NCI-H2107 treated with DMSO at 0.1 percent for 48 hours (cell line): ENCODE data around the gene PRKD1.
A peak's percentile ranks its signal among the peaks of the same experiment; 100 is the strongest.
"Not testable (repeated sequence)": the region's sequence is repeated elsewhere in the genome, so short reads cannot be mapped to it uniquely, and the experiment has no call there.

Experiments used
- DNase-seq: peaks from one replicate; lab custom pipeline; 2025; ENCODE audit not compliant: unreplicated experiment; lab: John Stamatoyannopoulos, UW

The PRKD1 gene

DNA sequence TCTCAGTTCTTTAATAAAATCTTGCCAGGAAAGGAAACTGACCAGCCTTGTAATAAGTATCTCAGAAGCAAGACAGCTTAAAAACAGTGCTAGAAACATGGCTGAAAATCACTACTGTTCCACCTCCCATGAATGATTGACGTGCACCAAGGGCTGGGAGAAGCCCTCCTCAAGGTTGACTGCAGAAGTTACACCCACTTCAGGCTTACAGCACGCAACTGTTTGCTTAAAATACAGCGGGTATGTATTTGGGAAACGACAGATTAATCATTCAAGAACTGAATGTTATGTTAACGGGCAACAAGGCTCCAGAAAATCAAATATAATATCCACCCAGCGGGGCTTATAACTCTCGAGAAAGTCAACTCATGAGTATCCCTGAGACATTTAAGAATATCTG lies 22.1 kb downstream of the PRKD1 start:
- DNase-seq, result no peak

DNA sequence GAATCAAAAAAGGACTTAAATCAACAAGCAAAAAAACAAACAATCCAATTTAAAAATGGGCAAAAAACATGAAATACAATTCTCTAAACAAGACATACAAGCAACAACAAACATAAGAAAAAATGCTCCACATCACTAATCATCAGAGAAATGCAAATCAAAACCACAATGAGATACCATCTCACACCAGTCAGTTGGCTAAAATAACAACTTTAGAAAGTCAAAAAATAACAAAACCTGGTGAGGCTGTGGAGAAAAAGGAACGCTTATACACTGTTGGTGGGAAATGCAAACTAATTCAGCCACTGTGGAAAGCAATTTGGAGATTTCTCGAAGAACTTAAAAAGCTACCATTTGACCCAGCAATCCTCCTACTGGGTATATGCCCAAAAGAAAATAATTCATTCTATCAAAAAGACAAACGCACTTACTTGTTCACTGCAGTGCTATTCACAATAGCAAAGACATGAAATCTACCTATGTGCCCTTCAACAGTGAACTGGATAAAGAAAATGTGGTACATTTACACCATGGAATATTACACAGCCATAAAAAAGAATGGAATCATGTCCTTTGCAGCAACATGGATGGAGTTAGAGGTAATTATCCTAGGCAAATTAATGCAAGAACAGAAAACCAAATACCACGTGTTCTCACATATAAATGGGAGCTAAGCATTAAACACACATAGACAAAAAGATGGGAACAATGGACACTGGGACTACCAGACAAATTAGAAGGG lies 26.9 kb downstream of the PRKD1 start:
- no peak for DNase-seq

DNA sequence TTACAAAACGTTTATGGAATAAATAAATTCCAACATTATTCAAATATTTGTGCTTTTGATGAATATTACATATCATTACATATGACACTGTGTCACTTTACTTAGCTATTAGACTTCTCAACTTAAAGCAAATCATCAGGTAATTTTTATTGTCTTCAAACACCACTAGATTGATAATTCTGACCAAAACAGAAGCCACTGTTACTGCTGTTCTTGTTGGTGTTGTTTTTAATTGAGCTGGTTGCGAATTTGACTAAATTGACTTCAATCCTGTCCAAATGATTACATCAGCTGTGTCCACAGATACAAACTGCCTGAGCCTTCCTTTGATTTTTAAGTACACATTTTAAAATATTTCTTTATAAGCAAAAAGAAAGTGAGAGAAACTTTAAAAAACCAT lies 29.2 kb downstream of the PRKD1 start:
- DNase-seq, result no peak

DNA sequence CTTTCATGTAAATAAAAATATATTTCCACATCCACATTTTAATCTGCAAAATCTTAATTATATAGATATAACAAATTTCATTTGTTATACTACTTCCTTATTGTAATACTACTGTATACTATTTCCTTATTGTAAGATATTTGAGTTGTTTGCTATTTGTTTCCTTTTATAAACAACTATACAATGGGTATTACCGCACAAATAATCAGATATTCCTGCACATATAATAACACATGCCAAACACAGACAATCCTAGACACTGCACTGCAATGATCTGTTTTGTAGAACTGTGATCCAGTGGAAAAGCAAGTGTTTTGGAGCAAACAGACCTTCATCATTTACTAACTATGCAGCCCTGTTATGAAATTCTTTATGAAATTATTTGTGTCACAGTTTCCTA lies 30.5 kb downstream of the PRKD1 start:
- DNase-seq, result no peak

DNA sequence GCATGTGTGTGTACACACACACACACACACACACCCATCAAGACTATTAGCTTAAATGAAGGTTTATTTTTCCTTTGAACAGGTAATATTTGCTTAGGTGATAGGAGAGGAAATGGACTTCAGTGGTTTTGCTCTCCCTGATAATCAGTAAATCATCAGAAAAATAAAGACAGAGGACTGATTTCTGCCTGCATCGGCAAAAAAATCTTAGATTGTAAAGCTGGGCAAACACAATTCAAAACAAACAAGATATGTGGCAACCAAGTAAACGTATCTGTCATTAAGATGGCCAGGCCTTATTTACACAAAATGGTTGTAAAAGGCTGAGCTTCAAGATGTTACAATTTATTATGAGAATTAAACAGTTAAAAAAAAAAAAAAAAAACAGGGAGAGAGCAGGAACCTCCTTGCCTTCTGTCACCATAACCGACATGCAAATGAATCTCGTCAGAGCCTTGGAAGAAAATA lies 31.3 kb downstream of the PRKD1 start:
- no peak for DNase-seq

DNA sequence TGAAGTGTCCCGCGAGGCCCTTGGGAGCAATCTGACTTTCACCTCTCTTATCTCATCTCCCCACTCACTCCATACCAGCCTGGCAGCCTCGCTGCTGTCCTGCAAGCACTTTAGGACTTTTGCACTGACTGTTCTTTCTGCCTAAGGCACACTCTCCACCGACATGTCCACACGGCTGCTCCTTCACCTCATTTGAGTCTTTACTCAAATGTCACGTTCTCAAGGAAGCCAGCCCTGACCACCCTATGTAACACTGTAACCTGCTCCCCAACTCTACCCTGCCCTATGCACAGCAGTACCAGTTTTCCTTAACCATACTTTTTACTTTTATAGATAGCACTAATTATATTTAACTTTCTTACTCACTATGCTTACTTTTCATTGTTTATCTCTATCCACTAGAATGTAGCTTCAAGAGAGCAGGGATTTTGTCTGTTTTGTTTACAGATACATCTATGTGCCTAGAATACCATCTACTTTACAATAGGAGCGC lies 32.0 kb downstream of the PRKD1 start:
- DNase-seq, result peak; percentile 91

DNA sequence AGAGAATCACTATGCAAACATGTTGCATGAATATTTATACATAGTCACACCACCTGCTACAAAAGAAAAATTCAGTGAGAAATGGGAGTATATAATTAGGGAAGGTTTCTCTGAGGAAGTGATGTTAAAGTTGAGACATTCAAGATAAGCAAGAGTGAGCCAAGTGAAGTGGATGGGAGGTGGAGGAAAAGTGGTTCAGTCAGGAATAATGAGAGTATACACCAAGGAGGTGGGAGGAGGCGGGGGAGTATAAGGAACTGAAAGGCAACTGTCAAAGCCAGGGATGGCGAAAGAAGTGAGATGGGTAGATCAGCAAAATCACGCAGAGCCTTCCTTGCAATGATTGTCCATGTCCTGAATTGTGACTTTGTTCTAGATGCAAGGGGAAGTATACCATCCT lies 33.7 kb downstream of the PRKD1 start:
- DNase-seq, result no peak

DNA sequence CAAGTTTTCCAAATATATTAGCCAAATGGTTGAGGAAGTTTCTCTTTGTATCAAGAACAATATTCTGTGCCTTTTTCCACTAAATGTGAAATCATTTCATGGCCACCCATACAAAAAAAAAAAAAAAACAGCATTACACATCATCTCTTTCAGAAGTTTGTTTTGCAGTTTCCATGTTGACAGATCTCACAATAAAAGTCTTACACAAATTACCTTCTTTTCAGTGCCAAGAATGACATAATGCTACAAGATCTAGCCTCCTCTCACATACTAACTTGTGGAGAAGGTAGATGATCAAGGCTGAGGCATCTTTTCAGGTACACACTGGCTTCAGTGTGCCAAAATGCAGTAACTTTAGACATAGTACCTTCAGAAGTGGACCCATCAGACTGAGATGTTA lies 35.3 kb downstream of the PRKD1 start:
- no peak for DNase-seq

DNA sequence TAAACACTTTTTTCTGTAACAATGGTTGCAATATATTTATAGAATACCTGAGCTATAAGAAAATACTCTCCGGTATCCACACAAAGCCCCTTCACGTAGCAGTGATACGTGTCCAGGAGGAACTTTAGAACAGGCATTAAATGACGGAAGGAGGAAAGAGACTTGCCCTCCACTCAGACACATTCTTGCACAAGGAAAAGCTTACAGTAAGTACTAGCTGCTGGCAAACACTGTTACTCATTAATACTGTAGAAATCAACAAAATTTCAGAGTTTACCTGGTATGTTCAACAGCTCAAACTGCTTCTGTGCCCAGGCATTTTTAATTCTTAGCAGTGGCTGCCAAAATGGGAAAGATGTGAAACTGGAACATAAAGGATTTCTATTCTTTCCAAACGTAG lies 41.7 kb downstream of the PRKD1 start:
- no peak for DNase-seq

DNA sequence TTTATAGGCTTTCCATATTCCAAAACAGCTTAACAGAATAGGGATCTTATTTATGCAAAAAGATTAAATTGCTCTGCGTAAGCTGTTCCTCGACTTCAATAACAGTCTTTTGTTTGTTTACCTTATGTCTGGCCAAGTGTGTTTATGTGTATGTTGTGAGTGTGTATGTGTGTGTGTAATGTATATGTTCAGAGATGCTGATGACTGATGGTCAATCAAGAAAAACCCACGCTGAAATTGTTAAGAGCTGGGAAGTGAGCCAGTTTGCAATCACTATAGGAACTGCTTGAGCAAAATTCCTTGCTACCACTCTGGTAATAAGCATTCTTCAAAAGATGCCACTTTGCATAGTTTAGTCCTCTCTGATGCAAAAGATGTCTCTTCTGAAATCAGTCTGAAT lies 59.6 kb downstream of the PRKD1 start:
- no peak for DNase-seq

DNA sequence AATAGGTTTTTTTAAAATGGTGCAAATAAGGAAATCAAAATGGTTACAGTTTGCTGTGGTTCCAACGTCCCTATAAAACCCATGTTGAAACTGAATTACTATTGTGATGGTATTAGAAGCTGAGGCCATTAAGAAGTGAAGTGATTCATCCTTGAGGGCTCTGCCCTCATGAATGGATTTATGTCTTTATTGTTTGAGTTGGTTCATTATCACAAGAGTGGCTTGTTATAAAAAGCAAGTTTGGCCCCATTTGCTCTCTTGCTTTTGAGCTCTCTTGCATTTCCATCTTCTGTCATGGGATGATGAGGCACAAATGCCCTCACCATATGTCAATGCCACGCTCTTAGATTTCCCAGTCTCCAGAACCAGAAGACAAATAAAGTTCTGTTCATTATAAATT lies 62.3 kb downstream of the PRKD1 start:
- no peak for DNase-seq

DNA sequence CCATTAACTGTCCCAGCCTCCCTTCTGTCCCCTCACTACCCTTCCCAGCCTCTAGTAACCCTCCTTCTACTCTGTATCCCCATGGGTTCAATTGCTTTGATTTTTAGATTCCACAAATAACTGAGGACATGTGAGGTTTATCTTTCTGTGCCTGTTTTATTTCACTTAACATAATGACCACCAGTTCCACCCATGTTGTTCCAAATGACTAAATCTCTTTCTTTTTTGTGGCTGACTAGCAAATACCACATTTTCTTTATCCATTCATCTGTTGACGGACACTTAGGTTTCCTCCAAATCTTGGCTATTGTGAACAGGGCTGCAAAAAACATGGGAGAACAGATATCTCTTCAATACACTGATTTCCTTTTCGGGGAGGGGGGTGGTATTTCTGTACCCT lies 65.7 kb downstream of the PRKD1 start:
- DNase-seq, result no peak

DNA sequence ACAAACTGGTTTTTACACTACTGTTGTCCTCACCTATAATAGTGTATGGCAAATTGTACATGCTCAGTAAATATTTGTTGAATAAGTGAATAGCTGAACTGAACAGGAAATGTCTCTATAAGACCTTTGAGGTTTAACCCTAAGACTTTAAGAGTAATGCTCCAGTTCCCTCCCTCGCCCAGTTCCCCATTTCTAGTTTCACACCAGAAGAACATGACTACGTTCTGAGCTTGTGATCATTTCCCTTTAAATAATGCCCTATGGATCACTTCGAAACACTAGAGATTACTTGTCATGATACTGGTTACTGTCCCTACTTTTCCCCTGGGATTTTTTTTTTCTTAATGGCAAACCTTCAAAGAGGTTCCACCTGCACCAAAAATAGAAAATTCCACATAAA lies 69.3 kb downstream of the PRKD1 start:
- no peak for DNase-seq

DNA sequence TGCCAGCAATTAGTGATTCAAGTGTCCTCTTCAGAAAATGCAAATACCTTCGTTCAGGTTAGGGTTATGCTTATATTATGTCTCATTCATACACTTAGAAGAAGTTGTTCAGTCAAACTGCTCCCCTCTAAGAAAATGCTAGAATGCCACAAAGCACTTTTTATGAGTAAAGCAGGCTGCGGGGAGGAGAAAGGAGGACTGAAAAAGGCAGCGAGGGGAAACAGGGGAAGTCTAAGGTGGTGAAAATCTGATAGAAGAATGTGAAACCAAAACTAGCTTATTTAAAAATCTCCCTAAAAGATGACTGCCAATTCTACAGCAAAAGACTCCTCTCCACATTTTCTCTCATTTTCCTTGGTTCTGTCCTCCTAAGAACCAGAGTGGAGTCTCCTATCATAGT lies 70.1 kb downstream of the PRKD1 start:
- no peak for DNase-seq

DNA sequence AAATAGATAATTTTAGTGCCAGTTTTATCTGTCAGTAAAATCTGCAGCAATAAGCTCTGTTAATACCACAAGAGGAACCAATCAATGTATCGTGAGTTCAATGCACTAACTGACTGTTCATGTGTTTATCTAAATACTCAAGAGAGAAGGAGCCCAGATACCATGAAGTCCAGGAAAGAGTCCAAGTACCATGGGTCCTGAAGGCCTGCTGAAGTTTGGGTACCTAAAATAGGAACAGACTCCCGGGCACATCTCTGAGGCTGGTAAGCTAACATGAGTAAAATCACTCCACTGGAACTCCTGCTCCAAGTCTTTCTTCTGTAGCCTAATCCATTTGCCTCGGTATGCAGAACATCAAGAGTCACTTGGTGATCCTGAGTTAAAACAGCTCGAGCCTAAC lies 71.1 kb downstream of the PRKD1 start:
- no peak for DNase-seq

DNA sequence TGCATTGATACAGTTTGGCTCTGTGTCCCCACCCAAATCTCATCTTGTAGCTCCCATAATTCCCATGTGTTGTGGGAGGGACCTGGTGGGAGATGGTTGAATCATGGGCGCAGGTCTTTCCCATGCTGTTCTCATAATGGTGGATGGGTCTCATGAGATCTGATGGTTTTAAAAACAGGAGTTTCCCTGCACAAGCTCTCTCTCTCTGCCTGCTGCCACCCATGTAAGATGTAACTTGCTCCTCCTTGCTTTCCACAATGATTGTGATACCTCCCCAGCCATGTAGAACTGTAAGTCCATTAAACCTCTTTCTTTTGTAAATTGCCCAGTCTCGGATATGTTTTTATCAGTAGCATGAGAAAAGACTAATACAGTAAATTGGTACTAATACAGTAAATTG lies 74.0 kb downstream of the PRKD1 start:
- not testable (repeated sequence) for DNase-seq

DNA sequence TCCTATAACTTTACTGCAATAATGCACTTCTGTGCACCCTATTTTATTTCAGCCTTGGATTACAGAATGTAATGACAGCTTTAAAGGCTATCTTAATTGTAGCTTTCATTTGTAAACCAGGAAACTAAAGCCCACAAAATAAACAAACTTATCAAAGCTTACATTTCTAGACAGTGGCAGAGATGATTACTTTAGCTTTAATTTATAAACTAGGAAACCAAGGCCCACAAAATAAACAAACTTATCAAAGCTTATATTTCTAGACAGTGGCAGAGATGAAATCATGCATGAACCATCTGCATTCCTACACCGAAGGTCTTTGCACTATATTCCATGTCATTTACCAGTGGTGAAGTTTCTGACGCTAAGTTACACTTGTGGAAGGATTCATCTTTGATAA lies 74.4 kb downstream of the PRKD1 start:
- DNase-seq, result no peak

DNA sequence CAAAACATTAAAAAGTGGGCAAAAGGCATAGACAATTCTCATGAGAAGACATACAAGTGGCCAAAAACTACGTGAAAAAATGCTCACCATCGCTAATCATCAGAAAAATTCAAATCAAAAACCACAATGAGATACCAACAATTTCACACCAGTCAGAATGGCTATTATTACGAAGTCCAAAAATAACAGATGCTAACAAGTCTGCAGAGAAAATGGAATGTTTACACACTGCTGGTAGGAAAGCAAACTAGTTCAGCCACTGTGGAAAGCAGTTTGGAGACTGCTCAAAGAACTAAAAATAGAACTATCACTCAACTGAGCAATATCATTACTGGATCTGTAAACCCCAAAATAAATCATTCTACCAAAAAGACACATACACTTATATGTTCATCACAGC lies 76.2 kb downstream of the PRKD1 start:
- no peak for DNase-seq

DNA sequence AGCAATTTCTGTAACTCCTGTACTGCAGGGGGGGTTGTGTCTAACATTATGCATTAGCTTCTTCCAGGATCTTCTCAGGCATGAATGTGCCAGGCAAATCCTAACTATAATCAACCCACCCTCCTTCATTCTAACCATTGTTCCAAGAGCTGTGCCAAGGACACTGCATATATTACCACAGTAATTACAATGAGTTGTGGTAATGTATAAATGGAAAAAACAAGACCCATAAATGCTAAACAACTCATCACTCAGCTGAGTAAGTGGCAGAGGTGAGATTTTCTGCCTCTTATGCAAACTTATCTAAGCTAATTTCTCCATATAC lies 80.6 kb downstream of the PRKD1 start:
- DNase-seq, result no peak

DNA sequence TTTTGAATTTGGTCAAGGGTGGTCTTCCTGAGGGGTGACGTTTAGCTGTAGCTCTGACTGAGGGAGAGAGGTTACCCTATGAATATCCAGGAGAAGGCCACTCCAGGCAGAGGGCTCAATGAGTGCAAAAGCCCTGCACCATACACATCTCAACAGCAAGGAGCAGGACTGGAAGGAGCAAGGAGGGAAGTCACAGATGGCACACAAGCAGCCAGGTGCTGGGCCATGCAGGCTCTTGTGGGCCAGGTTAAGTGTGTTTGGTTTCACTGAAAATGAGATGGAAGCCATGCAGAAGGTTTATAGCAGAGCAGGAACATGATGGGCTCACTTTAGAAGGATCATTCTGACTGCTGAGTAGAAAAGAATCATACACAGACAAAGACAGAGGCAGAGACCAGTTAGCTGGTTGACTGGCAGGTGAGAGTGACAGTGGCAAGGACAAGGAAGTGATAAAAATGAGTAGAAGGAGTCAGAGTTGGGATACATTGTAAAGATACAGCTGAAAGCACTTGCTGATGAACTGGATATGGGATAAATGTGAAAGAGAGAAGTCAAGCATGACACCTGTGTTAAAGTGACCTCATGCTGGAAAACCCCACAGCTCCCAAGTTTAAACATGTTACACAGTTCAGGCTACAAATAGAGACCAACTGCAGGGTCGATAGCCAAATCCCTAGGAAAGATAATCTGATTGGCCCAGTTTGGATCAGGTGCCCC lies 81.2 kb downstream of the PRKD1 start:
- peak; percentile 98 for DNase-seq

DNA sequence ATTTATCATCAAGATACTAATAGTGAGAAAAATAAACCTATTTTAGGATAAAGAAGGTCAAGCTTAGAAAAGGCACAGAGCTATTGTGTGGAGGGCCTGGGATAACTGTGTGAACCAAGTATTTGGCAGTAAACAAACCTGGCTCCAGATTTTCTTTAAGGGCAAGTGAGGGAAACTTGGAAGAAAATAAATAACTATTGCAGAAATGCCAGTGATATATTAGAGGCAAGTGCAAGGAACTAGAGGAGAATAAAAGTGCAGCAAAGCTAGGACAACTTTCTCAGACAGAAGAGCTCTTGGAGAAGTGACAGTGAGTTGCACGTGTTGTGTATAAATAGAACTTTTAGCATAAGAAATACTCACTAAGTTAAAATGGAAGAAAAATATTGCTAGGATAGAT lies 83.7 kb downstream of the PRKD1 start:
- no peak for DNase-seq

DNA sequence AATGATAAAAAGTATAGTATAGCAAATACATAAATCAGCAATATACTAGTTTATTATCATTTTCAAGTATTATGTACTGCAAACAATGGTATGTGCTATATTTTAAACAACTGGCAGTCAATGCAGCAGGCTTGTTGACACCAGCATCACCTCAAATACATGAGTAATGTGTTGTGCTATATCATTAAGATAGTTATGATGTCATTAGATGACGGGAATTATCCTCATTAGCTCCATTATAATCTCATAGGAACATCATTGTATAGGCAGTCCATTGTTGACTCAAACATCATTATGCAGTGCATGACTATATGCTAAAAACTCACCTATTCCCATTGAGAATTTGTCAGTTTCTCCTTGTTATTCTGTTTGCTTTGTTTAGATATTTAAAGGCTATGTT lies 85.4 kb downstream of the PRKD1 start:
- DNase-seq, result no peak
